A673 (cell line): ENCODE measurements around the gene IPO7. TPM values are rescaled to one million over a fixed set of nuclear protein-coding genes. Genes with fewer than 3 reads are reported as not detected.
A peak's percentile ranks its signal among the peaks of the same experiment; 100 is the strongest.

ENCODE experiments used
- Bru-seq: library from RNA; stranded (reverse); fragments of 400-500 nt; gene quantifications from one replicate; lab custom pipeline; 2021; lab: Mats Ljungman, UMichigan
- BruChase-seq, 2 experiments: library from RNA; stranded (reverse); fragments of 400-500 nt; gene quantifications; one replicate each; lab custom pipeline; 2021; lab: Mats Ljungman, UMichigan
- BruUV-seq: library from RNA; stranded (reverse); fragments of 400-500 nt; replicated peaks from 2 replicates; lab custom pipeline; 2021; lab: Mats Ljungman, UMichigan
- CTCF ChIA-PET: fragments of 300-600 bp; sonication (Branson Sonifier 250); formaldehyde crosslinking; loops from one replicate; lab custom pipeline; 2022; ENCODE audit warnings: antibody characterized with exemption; lab: Charles Lee
- POLR2A ChIA-PET: fragments of 300-600 bp; sonication (Branson Sonifier 250); formaldehyde crosslinking; loops from one replicate; lab custom pipeline; 2022; ENCODE audit warnings: antibody characterized with exemption; ENCODE audit not compliant: low non-redundant PET; lab: Charles Lee
- DNase-seq: peaks from one replicate; pipeline ENCODE4 v3.0.0-alpha.2; 2015; ENCODE audit warnings: low spot score
- H3K27ac ChIP-seq: fragments of 200-600 bp; sonication (generic); 2 replicates; pipeline ENCODE4 v1.5.1; 2016; ENCODE audit warnings: mixed run types, low read depth, mild to moderate bottlenecking, mixed read lengths, antibody characterized with exemption, low read length; ENCODE audit not compliant: poor library complexity, severe bottlenecking
- H3K27me3 ChIP-seq: fragments of 200-600 bp; sonication (generic); replicated peaks from 2 replicates; pipeline ENCODE4 v1.6.1; 2017; ENCODE audit warnings: mixed run types, low read depth, mild to moderate bottlenecking, mixed read lengths, antibody characterized with exemption, low read length; ENCODE audit not compliant: insufficient read depth, poor library complexity
- H3K36me3 ChIP-seq: fragments of 200-600 bp; sonication (generic); 2 replicates; pipeline ENCODE4 v1.6.1; 2016; ENCODE audit warnings: mixed run types, mild to moderate bottlenecking, mixed read lengths, antibody characterized with exemption, low read length; ENCODE audit not compliant: insufficient read depth, poor library complexity, severe bottlenecking
- H3K4me1 ChIP-seq: fragments of 200-600 bp; sonication (generic); 2 replicates; pipeline ENCODE4 v1.6.1; 2017; ENCODE audit warnings: mixed run types, mild to moderate bottlenecking, mixed read lengths, antibody characterized with exemption, low read length; ENCODE audit not compliant: insufficient read depth, poor library complexity, severe bottlenecking
- H3K4me3 ChIP-seq: fragments of 200-600 bp; sonication (generic); 2 replicates; pipeline ENCODE4 v1.5.1; 2016; ENCODE audit warnings: low read depth, mixed run types, mild to moderate bottlenecking, mixed read lengths, low read length; ENCODE audit not compliant: poor library complexity, severe bottlenecking
- H3K9me3 ChIP-seq: fragments of 200-600 bp; sonication (generic); 2 replicates; pipeline ENCODE4 v1.6.1; 2016; ENCODE audit warnings: mixed run types, low read depth, mild to moderate bottlenecking, mixed read lengths, antibody characterized with exemption, low read length; ENCODE audit not compliant: poor library complexity, severe bottlenecking
- CTCF ChIP-seq: fragments of 300-800, 200-600 bp; sonication (generic); conservative IDR thresholded peaks from 2 replicates; pipeline ENCODE4 v1.5.1; 2017; ENCODE audit warnings: low read depth, mild to moderate bottlenecking, antibody characterized with exemption, low read length, moderate library complexity, mixed read lengths
- EZH2 ChIP-seq: fragments of 200-600 bp; sonication (generic); IDR thresholded peaks from 2 replicates; pipeline ENCODE4 v1.6.1; 2017; ENCODE audit warnings: borderline replicate concordance, low read depth, mild to moderate bottlenecking, mixed read lengths, antibody characterized with exemption, low read length; ENCODE audit not compliant: poor library complexity, severe bottlenecking
- intact Hi-C: fragments of 100-400 bp; cut with micrococcal nuclease; formaldehyde crosslinking; loops from one replicate; pipeline ENCODE4 v1.10.0; 2022; ENCODE audit not compliant: unreplicated experiment
- long read RNA-seq: library from polyadenylated mRNA; stranded (forward); transcript quantifications from one replicate; pipeline ENCODE4 v2.0.0, GENCODE V29; 2022
- total RNA-seq: library from RNA; stranded (reverse); gene quantifications from 2 replicates; pipeline ENCODE4 v1.2.3, GENCODE V29; 2021

IPO7 gene
- total RNA-seq (141 and 174 TPM in 2 replicates), Bru-seq, nascent RNA (percentile 95 among the genes with signal in this experiment), BruChase-seq, experiment 1, labeled RNA remaining after a 2-hour chase (percentile 96 among the genes with signal in this experiment), BruChase-seq, experiment 2, labeled RNA remaining after a 6-hour chase (percentile 98 among the genes with signal in this experiment)
- long read RNA-seq, full-length matches to known transcripts, result 2 of 41 reads
- long read RNA-seq, partial matches to known transcripts, result 36 of 41 reads
- long read RNA-seq, other reads (novel, unspliced or antisense), result 3 of 41 reads

DNA sequence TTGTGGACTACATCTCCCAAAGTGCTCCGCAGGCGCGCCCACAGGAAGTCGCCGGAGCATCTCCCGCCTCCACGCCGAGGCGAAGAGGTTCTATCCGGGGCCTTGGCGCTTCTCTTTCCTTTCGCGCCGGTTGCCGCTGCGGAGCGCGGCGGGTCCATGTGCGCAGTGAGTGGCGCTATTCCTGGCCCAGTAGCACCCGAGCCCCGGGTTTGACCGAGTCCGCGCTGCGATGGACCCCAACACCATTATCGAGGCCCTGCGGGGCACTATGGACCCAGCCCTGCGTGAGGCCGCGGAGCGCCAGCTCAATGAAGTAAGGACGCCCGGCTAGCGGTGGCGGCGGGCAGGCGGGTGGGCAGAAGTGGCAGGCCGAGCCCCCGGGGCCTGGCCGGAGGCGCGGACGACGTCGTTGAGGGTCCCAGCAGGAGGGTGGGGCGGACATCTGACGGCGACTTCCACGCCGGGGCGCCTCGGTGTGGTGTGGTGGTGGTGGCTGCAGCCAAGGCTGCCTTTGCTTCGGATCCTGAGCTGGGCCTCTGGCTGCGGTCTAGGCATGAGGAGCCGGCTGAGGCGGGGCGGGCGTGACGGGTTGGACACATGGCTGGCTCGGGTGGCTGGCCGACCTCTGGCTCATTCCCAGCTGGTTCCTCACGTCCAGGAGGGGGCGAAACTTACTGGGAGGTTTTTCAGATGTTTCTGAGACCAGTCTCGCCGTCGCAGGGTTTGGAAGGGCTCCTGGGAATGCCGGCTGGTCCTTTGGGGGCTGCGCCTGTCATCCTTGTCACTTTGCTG is at the start of gene IPO7:
IPO7 (plus strand) TSS at position 118 of the 792 bp plus-strand sequence; CDS start at position 230, 112 bp downstream.
- no peak for TF ChIP-seq EZH2
- no peak; the same call in 1 of the 2 replicates for TF ChIP-seq CTCF
- Histone ChIP-seq H3K9me3 (no peaks in the 10 kb centered on the region), H3K4me1 (peaks cover 4% of the 10 kb centered on the region), H3K36me3 (peaks cover 6% of the 10 kb centered on the region), H3K27ac (peak within 1 kb of the TSS; percentile 95), H3K4me3 (peak within 1 kb of the TSS; percentile 93), H3K27me3 (no peaks in the 10 kb centered on the region)
- CTCF ChIA-PET, result no interaction called here
- intact Hi-C loops, result no loop called here
- DNase-seq, result peak; percentile 95
- POLR2A ChIA-PET, result interaction anchor here (0.7 kb wide), 2 partner anchors 10 to 100 kb away, joined by 3 read pairs; no protein-coding TSS in a partner anchor
- BruUV-seq, result no TSS peak

GRCh38 chr11:9341638-9342178 is 42.7 kb upstream of the IPO7 start:
- H3K36me3 ChIP-seq, result no peaks in the 10 kb centered on the region
- no TSS peak for BruUV-seq
- no peak overlapping the region for H3K27ac ChIP-seq
- intact Hi-C loops, result no loop called here
- no peaks in the 10 kb centered on the region for H3K9me3 ChIP-seq
- H3K27me3 ChIP-seq, result no peaks in the 10 kb centered on the region
- DNase-seq, result no peak
- no peaks in the 10 kb centered on the region for H3K4me1 ChIP-seq
- TF ChIP-seq EZH2 (no peak), CTCF (no peak)
- ChIA-PET CTCF (no interaction called here), POLR2A (no interaction called here)
- H3K4me3 ChIP-seq, result no peak overlapping the region

DNA sequence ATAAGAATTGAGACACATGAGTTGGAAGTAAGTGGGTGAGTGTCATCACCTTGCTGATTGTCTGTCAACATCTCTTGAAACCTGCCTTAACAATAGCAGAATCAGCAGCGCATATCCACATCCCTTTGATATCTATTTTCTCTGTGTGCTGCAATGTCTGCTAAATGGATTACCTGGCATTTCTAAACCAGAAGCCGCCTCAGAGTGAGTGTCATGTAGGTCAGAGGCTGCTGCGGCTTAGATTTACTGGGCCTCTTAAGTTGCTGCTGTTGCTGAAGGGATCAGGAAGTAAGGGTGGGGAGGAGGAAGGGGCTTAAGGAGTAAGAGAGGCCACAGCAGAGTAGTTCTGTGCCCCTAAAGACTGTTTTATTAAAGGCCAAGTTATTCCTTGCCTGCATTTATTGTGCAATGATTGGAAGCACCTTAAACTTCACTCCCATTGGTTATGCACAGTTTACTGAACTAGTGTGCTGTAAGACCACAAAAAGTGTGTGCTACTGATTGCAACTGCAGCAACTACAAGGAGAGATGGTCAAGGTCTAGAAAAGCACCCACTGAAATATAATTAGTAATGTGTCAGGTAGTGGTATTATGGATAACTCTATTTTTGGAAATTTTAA is 40.3 kb upstream of the IPO7 start:
- TF ChIP-seq EZH2 (no peak), CTCF (no peak)
- H3K27me3 ChIP-seq, result no peaks in the 10 kb centered on the region
- POLR2A ChIA-PET, result no interaction called here
- CTCF ChIA-PET, result no interaction called here
- no peaks in the 10 kb centered on the region for H3K36me3 ChIP-seq
- H3K9me3 ChIP-seq, result no peaks in the 10 kb centered on the region
- no TSS peak for BruUV-seq
- intact Hi-C loops, result no loop called here
- no peaks in the 10 kb centered on the region for H3K4me1 ChIP-seq
- no peak overlapping the region for H3K27ac ChIP-seq
- H3K4me3 ChIP-seq, result no peak overlapping the region
- DNase-seq, result no peak
